Measurements from ENCODE around the gene DPP6.

DNA sequence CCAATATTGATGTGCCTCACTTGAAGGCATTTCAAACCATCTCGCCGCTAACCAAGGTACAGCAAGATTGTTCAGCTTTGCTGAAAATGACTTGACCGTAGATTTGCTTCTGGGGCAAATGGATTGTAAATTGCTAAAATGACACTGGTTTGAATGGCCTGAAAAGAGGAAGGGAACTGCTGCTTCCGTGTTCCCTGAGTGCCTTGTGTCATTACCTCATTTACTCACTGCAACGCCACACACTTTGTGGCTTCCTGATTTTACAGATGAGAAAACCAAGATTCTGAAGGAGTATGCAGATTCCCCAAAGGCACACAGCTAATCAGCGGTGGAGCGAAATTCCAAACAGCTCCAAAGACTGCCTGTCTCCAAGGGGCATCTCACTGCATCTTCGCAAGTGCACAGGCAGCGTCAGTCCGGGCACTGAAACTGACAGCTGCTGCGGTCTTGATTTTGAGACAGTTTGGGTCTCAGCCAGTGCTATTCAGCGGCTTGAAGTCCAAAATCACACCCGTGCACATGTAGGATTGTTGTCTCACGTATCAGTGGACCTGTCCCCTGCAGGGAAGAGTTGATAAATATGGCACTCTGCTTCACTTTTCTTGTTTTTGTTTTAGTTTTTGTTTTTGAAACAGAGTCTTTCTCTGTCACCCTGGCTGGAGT is 290.9 kb downstream of the DPP6 start:
- TF ChIP-seq EGR1 (IDR thresholded peaks at IDR 0.05) (no peak), TAF1 (IDR thresholded peaks at IDR 0.05; ENCODE audit: low read depth) (no peak), CEBPB (IDR thresholded peaks at IDR 0.05) (no peak), EP300 (IDR thresholded peaks at IDR 0.05; ENCODE audit: borderline replicate concordance) (no peak)

Data from Ishikawa (cell line).